ENCODE results near the gene MLX. TPM values are rescaled to one million over a fixed set of nuclear protein-coding genes. Genes with fewer than 3 reads are reported as not detected.

Gene MLX
- total and polyA plus RNA-seq, 7 donors: 24.7 to 129 (median 50.5) TPM

- Histone ChIP-seq H3K4me1 (peaks cover 0 to 75% (median 69%) of the 10 kb centered on the region in 4 donors), H3K27me3 (no peaks in the 10 kb centered on the region), H3K36me3 (no peaks in the 10 kb centered on the region), H3K9me3 (no peaks in the 10 kb centered on the region), H3K27ac (peak overlapping the region; percentile 95 to 98 (median 98)), H3K4me3 (no peak overlapping the region)
- WGBS, 2 donors: 73 to 83% methylated on average over 9 of the region's 9 CpGs
- DNase-seq: no peak
- no peak for TF ChIP-seq CTCF (IDR thresholded peaks at IDR 0.05)
- TF ChIP-seq EP300 (IDR thresholded peaks at IDR 0.05): no peak
- no peak for TF ChIP-seq POLR2AphosphoS5 (IDR thresholded peaks at IDR 0.05)
- TF ChIP-seq POLR2A (IDR thresholded peaks at IDR 0.05): no peak
- intact Hi-C loops (cut with DNase I): no loop called here
Observed at GRCh38 chr17:42522263-42522790, 44.6 kb upstream of the MLX start.

- TF ChIP-seq CTCF (IDR thresholded peaks at IDR 0.05) (no peak), POLR2AphosphoS5 (IDR thresholded peaks at IDR 0.05) (no peak), POLR2A (IDR thresholded peaks at IDR 0.05) (no peak), EP300 (IDR thresholded peaks at IDR 0.05) (no peak)
- Histone ChIP-seq H3K27me3 (no peaks in the 10 kb centered on the region), H3K36me3 (no peaks in the 10 kb centered on the region), H3K4me1 (peaks cover 0 to 72% (median 67%) of the 10 kb centered on the region in 4 donors), H3K4me3 (no peak overlapping the region), H3K9me3 (no peaks in the 10 kb centered on the region), H3K27ac (peak overlapping the region; percentile 95 to 98 (median 98))
- WGBS, 2 donors: 91 to 95% methylated on average over 8 of the region's 8 CpGs
- DNase-seq: no peak
- intact Hi-C loops (cut with DNase I): no loop called here
Observed at GRCh38 chr17:42522798-42523278, 44.1 kb upstream of the MLX start.

GRCh38 chr17:42525221-42525620, 41.7 kb upstream of the MLX start:
- no peak for TF ChIP-seq POLR2AphosphoS5 (IDR thresholded peaks at IDR 0.05)
- no peak for TF ChIP-seq CTCF (IDR thresholded peaks at IDR 0.05)
- TF ChIP-seq EP300 (IDR thresholded peaks at IDR 0.05): no peak
- no peak for TF ChIP-seq POLR2A (IDR thresholded peaks at IDR 0.05)
- 88 to 90% methylated on average over 2 of the region's 2 CpGs for WGBS, 2 donors

GRCh38 chr17:42526031-42526444, 40.9 kb upstream of the MLX start:
- peak; percentile 59 for DNase-seq
- Histone ChIP-seq H3K27me3 (no peaks in the 10 kb centered on the region), H3K4me1 (peaks cover 0 to 40% (median 37%) of the 10 kb centered on the region in 4 donors), H3K27ac (peak overlapping the region; percentile 34 to 98 (median 42)), H3K4me3 (no peak overlapping the region), H3K9me3 (no peaks in the 10 kb centered on the region), H3K36me3 (no peaks in the 10 kb centered on the region)
- 21 to 61% methylated on average over 6 of the region's 6 CpGs for WGBS, 2 donors
- TF ChIP-seq EP300 (IDR thresholded peaks at IDR 0.05): no peak
- no peak for TF ChIP-seq POLR2A (IDR thresholded peaks at IDR 0.05)
- TF ChIP-seq CTCF (IDR thresholded peaks at IDR 0.05): no peak
- TF ChIP-seq POLR2AphosphoS5 (IDR thresholded peaks at IDR 0.05): no peak
- intact Hi-C loops (cut with DNase I): no loop called here

More at GRCh38 chr17:42525221-42525620, 41.7 kb upstream of the MLX start:
- Histone ChIP-seq H3K4me3 (no peak overlapping the region), H3K9me3 (no peaks in the 10 kb centered on the region), H3K4me1 (peaks cover 0 to 49% (median 43%) of the 10 kb centered on the region in 4 donors), H3K36me3 (no peaks in the 10 kb centered on the region), H3K27ac (peak overlapping the region in 3 of 4 donors; percentile 95 to 98 (median 98)), H3K27me3 (no peaks in the 10 kb centered on the region)
- intact Hi-C loops (cut with DNase I): no loop called here
- DNase-seq: no peak
